Cerebellar cortex (tissue), 1 donor: Measurements from ENCODE around the gene CALD1.

Source experiments
- DNase-seq: peaks from one replicate; pipeline ENCODE4 v3.0.0-alpha.2; 2015; ENCODE audit warnings: low spot score

The CALD1 gene

DNA sequence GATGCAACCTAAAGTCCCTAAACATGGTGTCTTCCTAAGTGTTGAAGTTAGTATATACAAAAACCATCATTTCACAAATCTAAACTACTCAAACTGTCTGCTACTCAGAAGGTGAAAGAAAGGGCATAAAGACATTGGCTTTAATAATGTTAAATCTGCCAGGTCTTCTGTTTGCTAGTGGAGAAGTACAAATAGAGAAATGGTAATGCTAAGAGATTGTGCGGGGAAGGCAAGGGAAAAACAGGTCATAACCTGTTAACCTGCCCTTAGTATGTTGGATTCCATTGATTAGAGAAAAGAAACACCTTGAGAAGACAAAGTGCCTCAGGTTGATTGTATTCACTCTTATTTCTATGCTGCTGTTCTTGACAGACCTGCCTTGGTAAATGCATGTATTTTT, 80.3 kb downstream of the CALD1 start:
- no peak for DNase-seq

DNA sequence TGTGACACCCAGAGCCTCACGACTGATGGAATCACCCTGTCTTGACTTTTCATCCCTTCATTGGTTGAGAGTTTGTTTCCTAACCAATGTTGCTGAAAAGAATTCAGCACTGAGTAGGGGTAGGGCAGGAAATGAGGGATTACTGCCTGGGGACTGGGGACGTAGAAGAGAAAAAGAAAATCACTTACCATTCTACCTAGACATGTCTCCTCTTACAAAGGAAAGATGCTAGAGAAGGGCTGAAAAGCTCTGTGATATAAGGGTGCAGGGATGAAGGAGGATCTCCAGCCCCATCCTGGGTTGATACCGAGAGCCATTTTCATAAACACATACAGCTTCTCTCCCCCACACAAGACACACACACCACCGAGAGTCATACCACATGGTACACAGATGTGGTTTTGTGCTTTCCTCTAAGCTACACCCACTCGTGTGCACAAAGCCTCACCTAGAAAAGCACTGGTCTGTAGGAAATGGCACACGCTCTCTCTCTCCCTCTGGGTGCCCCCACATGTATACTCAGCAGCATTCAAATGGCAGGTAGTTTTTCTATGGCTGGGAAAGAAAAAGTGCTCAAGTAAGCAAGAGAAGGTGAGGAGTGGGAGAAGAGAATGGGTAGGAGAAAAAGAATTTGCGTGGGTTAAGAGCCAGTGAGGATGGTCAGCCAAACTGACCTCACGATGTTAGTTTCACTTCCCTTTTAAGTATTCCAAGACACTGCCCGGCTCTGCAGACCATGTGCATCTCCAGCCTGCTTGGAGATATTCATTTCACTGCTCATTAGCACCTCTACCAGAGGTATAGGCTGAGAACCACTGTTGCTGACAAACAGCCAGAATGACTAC, 85.8 kb downstream of the CALD1 start:
- DNase-seq: no peak

DNA sequence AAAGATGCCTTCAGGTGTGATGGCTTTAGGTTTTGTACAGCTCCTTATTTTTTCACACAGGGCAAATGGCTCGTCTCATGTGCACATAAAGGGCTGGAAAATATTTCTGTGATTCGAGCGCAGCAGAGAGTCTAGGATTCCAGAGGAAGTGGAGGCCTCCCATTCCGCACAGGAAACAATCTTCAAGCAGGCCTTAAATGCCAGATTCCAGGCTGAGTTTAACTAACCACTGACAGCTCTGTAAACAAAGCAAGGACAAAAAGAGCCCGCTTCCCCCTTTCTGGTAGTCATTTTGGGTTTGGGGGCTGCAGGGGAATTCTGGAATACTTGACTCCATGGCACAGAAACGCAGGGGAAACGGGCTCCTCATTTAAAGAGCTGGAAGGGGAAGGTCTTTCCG, 87.2 kb downstream of the CALD1 start:
- DNase-seq: no peak

DNA sequence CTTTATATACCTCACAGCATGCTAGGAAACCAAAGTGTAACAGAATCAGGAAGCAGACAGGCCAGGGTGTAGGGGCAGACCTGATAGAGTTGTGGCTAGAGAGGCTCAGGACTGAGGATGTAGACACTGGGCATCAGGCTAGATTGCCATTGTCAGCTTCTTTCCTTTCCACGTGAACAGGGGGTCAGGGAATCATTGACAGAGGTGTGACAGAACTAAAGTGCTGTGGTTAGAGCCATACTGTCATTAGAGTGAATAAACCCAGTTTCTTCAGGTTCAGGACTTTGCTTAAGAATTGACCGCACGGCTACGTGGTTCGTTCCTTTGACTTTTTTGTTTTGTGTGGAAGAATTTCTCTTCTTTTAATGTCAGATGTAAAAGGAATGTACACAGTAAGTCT, 90.7 kb downstream of the CALD1 start:
- DNase-seq: no peak

DNA sequence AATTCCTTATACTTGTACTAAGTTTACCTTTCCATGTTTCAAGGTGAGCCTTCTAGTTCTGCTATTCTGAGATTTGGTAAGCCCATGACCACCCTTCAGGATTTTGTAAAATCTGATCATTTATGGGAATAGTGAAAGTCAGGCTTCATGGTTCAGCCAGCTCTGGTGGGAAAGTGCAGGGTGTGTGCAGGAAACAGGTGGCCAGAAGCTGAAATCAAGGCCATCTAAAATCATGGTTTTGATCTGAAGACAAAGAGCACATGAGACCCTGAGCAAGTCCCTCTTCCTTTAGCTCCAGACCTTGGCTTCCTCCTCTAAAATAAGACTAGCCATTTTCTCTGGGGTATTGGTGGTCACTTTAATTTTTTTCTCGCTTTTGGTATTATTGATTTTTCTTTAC, 91.3 kb downstream of the CALD1 start:
- DNase-seq: no peak

DNA sequence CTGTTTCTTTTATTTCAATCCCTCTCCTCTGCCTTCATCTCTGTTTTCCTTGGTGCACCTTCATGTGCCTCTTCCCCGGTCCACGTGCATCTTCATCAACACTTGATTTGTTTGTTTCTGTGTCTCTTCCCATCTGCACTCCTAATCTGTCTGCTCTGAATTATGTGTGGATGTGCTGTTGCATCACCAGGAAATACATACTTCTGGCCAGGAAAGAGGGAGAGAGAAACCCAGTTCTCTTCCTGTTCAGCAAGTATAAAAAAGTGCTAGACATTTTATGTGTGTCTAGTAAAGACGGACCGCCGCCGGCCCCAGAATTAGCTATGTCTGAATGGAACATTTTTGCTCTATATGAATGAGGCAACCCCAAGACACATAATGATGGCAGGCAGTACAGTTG, 93.8 kb downstream of the CALD1 start:
- DNase-seq: no peak

DNA sequence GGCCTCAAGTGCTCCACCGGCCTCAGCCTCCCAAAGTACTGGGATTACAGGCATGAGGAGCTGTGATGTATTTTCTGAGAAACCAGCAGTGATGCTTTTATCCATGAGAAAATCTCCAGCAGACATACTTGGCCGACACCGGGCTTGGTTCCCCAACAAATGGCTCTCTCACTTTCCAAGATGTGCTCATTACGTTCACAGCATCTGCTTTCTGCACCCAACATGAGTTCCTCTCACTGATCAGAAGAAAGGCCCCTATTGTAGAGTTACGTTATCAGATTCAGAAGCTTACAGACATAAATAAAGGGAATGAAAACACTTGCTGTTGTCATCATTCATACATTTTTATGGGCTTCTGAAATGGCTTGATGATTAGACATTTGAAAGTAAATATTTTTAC, 95.0 kb downstream of the CALD1 start:
- DNase-seq: no peak

DNA sequence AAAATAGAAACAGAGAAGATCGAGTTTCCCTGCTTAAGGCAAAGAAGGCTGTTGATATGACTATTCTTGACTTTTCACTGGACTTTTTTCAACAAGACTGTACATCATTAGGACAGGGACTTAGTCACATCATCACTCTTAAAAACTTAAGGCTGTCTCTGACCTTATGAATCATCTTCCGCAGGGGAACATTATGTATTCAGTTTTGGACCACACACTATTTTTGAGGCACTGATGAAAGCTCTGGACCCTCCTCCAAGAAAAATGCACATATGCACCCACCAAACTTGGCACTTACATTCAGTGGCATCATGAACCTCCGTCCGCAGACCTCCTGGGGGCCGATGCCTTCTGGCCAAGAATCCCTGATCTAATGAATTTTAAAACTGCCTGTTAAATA, 96.4 kb downstream of the CALD1 start:
- no peak for DNase-seq

DNA sequence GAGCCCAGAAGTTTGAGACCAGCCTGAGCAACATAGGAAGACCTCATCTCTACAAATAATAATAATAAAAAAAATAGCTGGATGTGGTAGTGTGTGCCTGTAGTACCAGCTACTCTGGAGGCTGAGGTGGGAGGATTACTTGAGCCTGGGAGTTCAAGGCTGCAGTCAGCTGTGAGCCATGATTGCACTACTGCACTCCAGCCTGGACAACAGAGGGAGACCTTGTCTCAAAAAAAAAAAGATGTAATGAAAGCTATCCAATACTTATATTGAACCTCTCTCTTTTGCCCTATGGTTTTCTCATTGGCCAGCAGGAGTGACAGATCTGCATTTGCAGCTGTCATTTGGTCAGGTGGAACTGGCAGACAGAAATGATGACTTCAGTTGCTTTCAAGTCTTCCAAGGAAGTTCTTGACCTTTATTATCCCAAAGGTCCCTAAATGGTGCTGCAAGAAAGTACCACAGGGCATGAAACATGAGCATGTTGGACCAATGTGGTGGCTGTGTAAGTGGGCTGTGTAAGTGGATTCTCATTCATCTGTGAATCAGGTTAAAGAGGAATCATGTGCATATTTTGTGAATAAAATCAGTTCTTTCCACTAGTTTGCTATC, 99.4 kb downstream of the CALD1 start:
- DNase-seq: no peak

DNA sequence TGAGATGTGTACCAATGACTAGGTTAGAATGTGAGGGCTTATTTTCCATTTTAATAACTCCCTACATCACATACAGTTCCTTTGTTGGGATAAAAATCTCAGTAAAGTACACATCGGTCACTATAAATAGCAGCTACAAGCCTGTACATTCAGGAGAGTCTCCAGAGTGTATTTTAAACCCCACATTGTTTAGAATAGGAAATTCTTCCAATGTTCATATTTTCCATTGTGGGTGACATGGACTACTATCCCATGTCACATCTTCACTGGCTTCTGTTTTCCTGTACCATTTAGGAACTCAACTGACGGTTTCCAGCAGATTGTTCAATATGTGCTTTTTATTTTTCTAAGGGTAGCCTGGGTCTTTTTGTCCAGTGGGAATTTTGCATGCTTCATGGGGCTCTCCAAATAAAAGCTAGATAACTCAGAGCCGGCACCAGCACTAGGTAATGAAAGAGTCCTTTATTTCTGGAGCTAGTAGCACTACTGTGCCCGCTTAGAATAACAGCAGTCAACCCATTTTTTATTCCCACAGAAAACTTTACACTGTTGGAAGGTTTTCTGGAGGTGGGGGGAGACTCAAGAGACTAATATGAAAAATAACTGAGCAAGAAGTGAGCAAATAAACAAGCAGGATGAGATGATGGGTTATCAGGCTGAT, 100.5 kb downstream of the CALD1 start:
- DNase-seq: no peak

DNA sequence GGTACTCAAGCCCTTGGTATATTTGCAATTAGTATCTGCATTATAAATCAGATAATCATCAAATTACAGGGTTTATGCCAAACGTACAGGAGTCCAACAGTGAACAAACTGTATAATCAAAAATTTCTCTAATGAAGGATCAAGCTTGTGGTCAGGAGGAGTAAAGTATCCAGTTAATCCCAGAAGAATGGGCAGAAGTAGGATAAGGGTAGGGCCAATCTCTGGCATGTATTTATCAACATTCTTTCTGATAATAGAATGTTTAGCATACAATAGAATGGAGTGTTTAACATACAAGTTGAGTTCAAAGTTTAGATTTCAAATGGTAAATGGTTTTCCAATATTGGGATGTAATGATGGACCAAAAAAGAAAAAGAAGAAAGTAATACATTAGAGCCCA, 103.0 kb downstream of the CALD1 start:
- no peak for DNase-seq

DNA sequence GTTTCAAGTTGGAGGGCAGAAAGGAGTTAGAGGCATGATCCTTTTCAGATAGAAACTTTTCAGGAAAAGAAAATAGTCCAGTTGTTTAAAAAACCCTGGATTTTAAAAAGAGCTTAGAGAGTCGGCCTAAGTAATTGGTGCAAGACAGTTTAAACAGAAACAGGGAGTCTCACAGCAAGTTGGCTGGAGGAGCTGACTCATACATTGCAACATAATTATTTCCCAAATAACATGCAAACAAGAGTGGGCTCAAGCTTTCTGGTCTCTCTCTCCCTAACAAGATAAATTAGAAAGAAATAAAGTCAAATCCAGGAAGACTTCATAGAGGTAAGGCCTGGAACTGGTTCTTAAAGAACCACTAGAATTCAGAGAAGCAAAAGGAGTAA, 106.5 kb downstream of the CALD1 start:
- DNase-seq: no peak

DNA sequence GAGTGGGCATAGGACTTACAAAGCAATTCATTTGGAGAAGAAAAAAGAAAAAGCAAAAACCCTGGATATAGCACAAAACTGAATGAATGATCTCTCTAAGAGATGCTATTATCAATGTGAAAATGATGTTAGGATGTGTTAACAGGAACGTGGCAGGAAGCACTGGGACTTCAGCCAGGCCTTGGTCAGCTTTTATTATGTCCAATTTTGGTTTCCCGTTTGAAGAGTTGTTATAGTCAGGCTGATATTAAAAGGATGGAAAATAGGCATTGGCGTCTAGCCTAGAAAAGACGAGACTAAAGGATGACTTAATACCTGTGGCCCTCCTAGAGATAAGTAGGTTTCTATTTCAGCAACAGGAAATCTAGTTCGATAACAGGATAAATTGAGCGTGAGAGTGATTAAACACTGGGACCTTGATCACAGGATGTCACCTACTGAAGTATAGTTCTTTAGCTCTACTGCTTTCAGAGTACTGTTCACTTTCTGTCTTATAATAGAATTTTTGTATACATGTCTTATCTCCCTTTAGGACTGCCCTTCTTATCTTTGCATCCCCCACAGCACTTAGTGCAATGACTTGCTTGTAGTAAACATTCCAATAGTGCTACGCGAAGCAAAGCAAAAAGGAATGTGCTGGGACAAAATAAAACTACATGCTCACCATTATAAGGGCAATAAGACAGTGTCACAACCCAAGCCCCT, 107.1 kb downstream of the CALD1 start:
- peak; percentile 14 for DNase-seq

DNA sequence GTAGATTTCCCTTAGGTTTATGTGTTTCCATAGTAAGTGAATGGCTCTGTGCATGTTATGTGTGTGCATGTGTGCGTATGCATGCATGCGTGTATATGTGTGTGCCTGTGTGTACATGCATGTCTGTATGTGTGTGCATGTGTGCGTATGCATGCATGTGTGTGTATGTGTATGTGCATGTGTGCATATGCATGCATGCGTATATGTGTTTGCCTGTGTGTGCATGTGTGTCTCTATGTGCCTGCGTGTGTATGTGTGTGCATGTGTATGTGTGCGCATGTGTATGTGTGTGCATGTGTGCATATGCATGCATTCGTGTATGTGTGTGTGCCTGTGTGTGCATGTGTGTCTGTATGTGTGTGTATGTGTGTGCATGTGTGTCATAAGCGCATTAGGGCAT, 108.1 kb downstream of the CALD1 start:
- no peak for DNase-seq

DNA sequence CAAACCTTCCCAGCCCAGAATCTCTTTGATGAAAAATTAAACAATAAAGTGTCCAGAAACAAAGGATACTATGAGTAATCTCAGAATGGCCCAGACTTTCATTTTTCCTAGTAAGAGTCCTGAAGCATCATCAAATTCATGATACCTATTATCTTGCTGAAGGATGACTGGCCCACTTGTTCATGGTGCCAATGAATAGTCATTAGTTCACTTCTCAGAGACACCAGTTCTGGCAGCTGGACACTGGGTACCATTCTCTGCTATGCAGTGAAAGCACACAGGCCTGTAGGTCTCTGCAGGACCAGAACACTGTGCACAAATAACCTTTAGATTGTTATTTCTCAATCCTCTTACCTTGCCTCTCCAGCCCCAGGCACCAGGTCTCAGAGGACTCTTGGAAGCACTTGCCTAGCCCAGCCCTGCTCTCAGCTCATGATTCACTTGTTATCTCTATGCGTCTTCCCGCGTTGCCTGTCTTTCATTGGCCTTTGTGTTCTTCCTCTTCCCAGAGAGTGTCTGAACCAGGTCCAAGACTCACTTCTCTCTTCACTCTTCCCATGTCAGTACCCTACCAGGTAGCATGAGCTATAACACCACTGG, 108.8 kb downstream of the CALD1 start:
- DNase-seq: no peak

DNA sequence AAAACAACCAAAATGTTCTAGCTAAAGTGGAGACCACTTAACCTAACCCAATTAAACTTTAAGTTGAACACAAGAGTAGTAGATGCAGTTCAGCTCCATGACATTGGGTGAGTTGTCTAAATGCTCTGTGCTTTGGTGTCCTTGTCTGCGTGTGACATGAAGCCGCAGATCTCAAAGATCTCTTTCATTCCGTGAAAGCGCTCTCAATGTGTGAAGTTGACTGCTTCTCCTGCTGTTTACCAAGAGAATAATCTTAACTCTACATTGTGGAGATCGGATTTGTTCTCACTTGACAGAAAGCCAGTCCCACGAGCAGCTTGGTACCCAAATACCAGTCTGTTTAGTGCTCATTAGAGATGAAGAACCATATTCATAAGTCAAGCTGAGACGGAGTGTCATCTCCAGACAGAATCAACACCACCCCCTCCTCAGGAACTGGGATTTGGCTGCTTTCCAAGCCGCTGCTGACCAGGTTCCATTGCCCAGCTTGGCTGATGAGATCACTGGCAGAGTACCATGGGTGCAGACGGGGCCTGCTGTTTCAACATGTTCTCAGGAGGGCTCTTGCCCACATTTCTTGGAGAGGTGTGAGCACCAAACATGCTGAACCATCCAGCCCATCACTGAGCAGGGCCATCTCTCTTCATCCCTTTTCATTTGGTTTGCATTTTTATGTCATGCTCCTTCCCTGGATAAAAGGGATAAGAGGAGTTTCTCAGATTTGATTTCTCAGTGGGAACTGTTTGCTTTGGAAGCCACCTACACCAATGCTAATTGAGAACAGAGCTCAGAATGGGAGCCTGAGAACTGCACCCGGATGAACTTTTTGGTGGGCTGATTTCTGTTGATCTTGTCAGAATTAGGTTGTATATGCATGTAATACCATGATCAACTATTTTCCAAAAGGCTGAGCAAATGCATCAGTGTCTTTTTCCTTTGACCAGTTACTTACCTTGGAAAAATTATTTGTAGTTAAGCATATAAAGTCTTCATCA, 111.1 kb downstream of the CALD1 start:
- peak; percentile 80 for DNase-seq

DNA sequence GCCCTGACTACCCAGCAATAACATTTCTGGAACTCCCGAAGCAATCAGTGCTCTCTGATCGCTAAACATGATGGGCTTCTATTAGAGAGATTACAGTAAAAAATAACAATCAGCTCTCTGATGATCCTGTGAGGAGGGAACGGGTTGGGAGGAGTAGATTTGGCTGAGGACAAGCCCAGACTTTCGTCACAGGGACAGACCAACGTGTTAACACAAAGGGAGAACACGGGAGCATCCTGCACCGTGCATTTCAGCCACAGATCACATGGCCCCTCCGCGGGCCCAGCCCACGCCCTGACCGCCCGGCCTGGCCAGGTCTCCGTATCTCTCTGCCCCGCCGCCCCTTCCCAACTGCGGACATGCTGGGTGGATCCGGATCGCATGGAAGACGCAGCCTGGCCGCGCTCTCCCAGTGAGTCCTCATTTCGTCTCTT, 111.8 kb downstream of the CALD1 start:
- peak; percentile 97 for DNase-seq

DNA sequence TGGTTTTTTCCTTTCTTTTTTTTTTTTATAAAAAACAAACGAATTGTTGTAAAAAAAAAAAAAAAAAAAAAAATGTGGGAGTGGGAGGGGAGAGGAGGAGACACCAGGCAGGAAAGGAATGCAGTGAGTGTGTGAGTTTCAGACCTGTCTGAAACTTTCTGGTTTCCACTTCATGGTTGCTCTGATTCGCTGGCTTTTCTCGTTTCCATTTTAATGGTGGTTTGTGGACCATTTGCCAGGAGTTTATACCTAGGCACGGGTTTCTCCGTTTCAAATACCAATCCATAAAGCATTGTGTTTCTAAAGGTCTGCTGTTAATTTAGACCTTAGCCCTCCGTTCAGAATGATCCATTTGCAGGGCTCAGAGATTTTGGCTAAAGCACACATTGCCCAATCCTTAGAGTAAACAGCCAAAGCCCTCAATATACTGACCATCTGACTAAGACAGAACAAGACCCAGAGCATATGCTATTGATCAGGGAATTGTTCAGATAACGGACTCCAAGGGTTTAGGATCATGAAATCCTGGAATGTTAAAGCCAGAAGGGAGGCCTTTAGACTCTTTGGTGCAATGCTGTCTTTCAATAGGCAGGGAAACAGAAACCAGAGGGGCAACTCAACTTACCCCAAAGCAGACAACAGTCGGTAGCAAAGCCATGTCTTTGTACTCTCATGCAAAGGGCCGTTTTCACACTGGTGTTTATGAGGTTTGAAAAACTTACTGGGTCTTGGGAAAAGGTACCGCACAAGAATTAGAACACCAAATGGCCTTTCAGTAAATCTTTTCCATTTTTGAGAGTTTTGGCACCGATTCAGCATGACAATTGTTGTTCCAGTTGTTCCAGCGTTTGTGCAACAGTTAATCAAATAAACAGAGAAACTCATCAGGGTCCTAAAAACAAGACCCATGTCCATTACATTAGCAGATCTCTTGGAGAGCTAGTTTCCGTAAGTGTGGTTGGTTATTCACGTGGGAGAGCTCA, 112.6 kb downstream of the CALD1 start:
- peak; percentile 62 for DNase-seq

DNA sequence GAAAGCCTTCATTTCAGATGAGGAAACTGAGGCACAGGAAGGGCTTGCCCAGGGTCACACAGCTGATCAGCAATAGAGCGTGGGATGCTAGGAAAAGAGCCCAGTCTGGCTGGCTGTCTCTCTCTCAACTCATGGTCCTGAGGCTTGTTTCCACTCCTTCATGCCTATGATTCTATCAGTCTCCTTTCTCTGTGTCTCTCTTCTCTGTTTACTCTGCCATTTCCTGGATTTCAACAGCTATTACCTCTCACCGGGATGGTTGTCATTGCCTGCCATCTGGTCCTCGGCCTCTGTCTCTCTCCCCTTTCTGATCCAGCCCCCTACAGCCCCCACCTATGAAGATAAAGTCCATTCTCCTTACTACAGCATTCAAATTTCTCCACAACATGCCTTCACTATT, 113.5 kb downstream of the CALD1 start:
- DNase-seq: peak; percentile 33

DNA sequence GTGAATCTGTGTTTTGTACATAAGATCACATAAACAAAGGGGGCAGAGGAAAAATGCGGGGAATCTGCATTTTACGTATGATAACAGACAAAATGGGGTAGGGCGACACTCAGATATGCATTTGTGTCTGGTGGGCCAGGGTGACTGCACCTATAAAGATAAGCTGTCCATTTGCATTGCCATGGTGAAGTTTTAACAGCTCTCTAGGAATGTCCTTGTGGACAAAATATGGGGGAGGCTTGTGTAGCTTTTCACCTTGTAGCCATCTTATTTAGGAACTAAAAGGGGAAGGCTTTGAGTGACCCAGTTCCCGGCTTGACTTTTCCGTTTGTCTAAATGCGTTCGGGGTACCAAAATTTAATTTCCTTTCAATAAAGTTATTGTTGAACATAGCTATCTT, 114.5 kb downstream of the CALD1 start:
- DNase-seq: no peak
